Stimulated activated effector memory CD8-positive, alpha-beta T cell treated with anti-CD3 and anti-CD28 coated beads, Interleukin-12 subunit alpha, Interleukin-12 subunit beta, amount 100 ng/mL, for 72 hours (primary cell): ENCODE results near the gene RIMBP3B.
"Not testable (repeated sequence)": the region's sequence is repeated elsewhere in the genome, so short reads cannot be mapped to it uniquely, and the experiment has no call there.

Experiments
- ATAC-seq: fragments of 150-1000 bp; cut with Tn5 transposase; 2 replicates; pipeline ENCODE4 v1.10.0; 2021
- DNase-seq, 2 donors: peaks; one replicate each; pipeline ENCODE4 v3.0.0; 2021 to 2022; ENCODE audit warnings: low spot score in 2 of 2
- H3K27ac Mint-ChIP-seq: one replicate; pipeline ENCODE4 v1.8.0; 2022; ENCODE audit warnings: mild to moderate bottlenecking, mixed read lengths
- H3K36me3 Mint-ChIP-seq: one replicate; pipeline ENCODE4 v1.8.0; 2022; ENCODE audit warnings: mild to moderate bottlenecking, mixed read lengths
- H3K4me1 Mint-ChIP-seq: one replicate; pipeline ENCODE4 v1.8.0; 2022; ENCODE audit warnings: mixed read lengths
- H3K4me3 Mint-ChIP-seq: one replicate; pipeline ENCODE4 v1.8.0; 2022; ENCODE audit warnings: mild to moderate bottlenecking, mixed read lengths
- H3K9me3 Mint-ChIP-seq: one replicate; pipeline ENCODE4 v1.8.0; 2022; ENCODE audit warnings: mixed read lengths

Gene RIMBP3B, protein sequence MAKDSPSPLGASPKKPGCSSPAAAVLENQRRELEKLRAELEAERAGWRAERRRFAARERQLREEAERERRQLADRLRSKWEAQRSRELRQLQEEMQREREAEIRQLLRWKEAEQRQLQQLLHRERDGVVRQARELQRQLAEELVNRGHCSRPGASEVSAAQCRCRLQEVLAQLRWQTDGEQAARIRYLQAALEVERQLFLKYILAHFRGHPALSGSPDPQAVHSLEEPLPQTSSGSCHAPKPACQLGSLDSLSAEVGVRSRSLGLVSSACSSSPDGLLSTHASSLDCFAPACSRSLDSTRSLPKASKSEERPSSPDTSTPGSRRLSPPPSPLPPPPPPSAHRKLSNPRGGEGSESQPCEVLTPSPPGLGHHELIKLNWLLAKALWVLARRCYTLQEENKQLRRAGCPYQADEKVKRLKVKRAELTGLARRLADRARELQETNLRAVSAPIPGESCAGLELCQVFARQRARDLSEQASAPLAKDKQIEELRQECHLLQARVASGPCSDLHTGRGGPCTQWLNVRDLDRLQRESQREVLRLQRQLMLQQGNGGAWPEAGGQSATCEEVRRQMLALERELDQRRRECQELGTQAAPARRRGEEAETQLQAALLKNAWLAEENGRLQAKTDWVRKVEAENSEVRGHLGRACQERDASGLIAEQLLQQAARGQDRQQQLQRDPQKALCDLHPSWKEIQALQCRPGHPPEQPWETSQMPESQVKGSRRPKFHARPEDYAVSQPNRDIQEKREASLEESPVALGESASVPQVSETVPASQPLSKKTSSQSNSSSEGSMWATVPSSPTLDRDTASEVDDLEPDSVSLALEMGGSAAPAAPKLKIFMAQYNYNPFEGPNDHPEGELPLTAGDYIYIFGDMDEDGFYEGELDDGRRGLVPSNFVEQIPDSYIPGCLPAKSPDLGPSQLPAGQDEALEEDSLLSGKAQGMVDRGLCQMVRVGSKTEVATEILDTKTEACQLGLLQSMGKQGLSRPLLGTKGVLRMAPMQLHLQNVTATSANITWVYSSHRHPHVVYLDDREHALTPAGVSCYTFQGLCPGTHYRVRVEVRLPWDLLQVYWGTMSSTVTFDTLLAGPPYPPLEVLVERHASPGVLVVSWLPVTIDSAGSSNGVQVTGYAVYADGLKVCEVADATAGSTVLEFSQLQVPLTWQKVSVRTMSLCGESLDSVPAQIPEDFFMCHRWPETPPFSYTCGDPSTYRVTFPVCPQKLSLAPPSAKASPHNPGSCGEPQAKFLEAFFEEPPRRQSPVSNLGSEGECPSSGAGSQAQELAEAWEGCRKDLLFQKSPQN (N-terminal part only)

GRCh38 chr22:21383701-21384467, at the start of gene RIMBP3B:
Gene RIMBP3B (plus strand): TSS chr22:21383751. CDS start chr22:21383859, 108 bp downstream.
- not testable (repeated sequence) for H3K36me3 Mint-ChIP-seq, H3K9me3 Mint-ChIP-seq, H3K4me1 Mint-ChIP-seq, DNase-seq, H3K27ac Mint-ChIP-seq, H3K4me3 Mint-ChIP-seq
- peak; percentile 86 for ATAC-seq

GRCh38 chr22:21357527-21357926, 26.0 kb upstream of the RIMBP3B start:
- not testable (repeated sequence) for H3K4me1 Mint-ChIP-seq, H3K9me3 Mint-ChIP-seq, H3K4me3 Mint-ChIP-seq, H3K27ac Mint-ChIP-seq, ATAC-seq, H3K36me3 Mint-ChIP-seq, DNase-seq

DNA sequence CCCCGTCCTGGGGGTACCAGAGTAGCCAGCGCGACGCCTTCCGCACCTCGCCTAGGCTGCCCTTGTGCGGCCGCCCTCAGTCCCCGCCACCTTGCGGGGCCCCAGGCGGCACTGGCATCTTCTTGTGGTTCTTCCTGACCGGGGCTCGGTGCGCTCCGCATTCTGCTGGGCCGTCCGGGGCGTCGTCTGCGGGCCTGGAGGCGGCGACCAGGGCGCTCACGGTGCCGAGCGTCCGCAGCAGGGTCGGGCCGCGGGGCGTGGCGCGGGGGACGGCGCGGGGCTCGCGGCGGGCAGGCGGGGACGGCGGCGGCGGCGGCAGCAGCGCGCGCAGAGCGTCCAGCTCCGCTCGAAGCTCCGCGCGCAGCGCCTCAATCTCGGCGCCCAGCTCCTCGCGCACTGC, 23.0 kb upstream of the RIMBP3B start:
- not testable (repeated sequence) for H3K27ac Mint-ChIP-seq, H3K4me3 Mint-ChIP-seq

GRCh38 chr22:21362473-21362872, 21.1 kb upstream of the RIMBP3B start:
- DNase-seq, H3K9me3 Mint-ChIP-seq, H3K27ac Mint-ChIP-seq, H3K4me1 Mint-ChIP-seq, H3K36me3 Mint-ChIP-seq, ATAC-seq, H3K4me3 Mint-ChIP-seq: not testable (repeated sequence)

More for the DNA sequence above, 23.0 kb upstream of the RIMBP3B start:
- H3K9me3 Mint-ChIP-seq, H3K36me3 Mint-ChIP-seq, H3K4me1 Mint-ChIP-seq, ATAC-seq, DNase-seq: not testable (repeated sequence)

DNA sequence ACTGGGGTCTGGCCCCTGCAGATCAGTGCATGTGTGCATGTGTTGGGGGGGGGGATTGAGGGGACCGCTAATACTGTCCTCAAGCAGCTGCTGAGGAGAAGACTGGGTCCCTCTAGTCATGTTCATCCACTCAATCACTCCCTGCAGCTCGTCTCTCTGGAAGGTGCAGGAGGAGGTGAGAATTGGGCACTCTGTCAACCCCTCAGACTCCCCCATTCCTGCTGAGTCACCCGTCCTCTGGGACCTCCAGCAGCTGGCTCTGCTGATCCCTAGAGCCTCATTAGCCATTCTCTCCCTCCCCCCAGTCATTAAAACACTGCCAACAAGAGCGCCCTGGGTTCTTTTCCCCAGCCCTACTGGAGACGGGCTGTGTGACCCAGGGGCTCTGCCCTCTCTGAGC, 20.5 kb upstream of the RIMBP3B start:
- not testable (repeated sequence) for H3K27ac Mint-ChIP-seq, H3K9me3 Mint-ChIP-seq, H3K36me3 Mint-ChIP-seq, ATAC-seq, DNase-seq, H3K4me3 Mint-ChIP-seq, H3K4me1 Mint-ChIP-seq

DNA sequence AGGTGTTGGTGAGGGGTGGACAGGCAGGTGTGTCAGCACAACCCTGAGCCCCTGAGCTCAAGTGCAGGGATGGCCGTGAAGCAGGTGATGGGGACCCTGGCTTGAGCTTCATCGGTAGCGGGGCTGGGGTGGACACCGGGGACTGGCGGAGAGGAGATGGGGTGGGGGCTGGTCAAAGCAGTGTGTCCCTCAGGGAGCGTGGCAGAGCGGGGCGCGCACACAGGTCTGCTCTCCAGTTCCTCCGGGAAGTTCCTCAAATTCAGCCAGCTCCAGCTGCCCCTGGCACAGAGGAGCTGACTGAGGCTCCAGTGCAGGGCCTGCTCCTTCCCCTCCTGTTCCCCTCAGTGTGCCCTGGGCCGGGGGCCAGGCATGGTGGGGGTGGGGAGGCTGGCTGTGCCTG, 19.7 kb upstream of the RIMBP3B start:
- not testable (repeated sequence) for H3K9me3 Mint-ChIP-seq, H3K36me3 Mint-ChIP-seq, H3K4me3 Mint-ChIP-seq, H3K27ac Mint-ChIP-seq, DNase-seq, ATAC-seq, H3K4me1 Mint-ChIP-seq

GRCh38 chr22:21364362-21364761, 19.2 kb upstream of the RIMBP3B start:
- not testable (repeated sequence) for ATAC-seq, H3K4me1 Mint-ChIP-seq, H3K9me3 Mint-ChIP-seq, H3K27ac Mint-ChIP-seq, DNase-seq, H3K36me3 Mint-ChIP-seq, H3K4me3 Mint-ChIP-seq

DNA sequence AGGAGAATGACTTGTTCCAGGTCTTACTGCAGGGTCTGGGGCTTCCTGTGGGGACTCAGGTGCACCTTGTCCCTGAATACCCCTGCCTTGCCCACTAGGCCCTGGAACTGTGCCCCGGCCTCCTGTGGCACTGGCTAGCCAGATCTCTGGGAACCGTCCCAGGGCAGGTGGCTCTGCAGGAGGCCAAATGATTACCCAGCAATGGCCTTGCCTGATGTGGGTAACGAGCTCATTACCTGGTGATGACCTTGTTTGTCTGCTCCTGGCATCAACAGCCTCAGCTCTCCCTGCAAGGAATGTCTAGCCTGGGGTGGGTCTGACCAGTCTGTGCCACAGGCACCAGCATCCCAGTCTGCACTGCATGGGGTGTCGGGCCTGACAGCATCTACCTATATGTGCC, 18.2 kb upstream of the RIMBP3B start:
- H3K9me3 Mint-ChIP-seq, H3K4me3 Mint-ChIP-seq, H3K27ac Mint-ChIP-seq, ATAC-seq, DNase-seq, H3K36me3 Mint-ChIP-seq, H3K4me1 Mint-ChIP-seq: not testable (repeated sequence)

- not testable (repeated sequence) for H3K27ac Mint-ChIP-seq, H3K4me1 Mint-ChIP-seq, H3K4me3 Mint-ChIP-seq, H3K9me3 Mint-ChIP-seq, H3K36me3 Mint-ChIP-seq, ATAC-seq
- DNase-seq: peak in 1 of 2 donors; percentile 22
Measured at GRCh38 chr22:21368603-21369310, 14.8 kb upstream of the RIMBP3B start.

GRCh38 chr22:21375880-21376279, 7.7 kb upstream of the RIMBP3B start:
- not testable (repeated sequence) for H3K9me3 Mint-ChIP-seq, H3K4me1 Mint-ChIP-seq, DNase-seq, H3K36me3 Mint-ChIP-seq, ATAC-seq, H3K4me3 Mint-ChIP-seq, H3K27ac Mint-ChIP-seq

GRCh38 chr22:21384468-21385357, 1.2 kb downstream of the RIMBP3B start:
- H3K9me3 Mint-ChIP-seq, H3K36me3 Mint-ChIP-seq, DNase-seq, H3K27ac Mint-ChIP-seq, H3K4me3 Mint-ChIP-seq, H3K4me1 Mint-ChIP-seq: not testable (repeated sequence)
- ATAC-seq: peak; percentile 75

DNA sequence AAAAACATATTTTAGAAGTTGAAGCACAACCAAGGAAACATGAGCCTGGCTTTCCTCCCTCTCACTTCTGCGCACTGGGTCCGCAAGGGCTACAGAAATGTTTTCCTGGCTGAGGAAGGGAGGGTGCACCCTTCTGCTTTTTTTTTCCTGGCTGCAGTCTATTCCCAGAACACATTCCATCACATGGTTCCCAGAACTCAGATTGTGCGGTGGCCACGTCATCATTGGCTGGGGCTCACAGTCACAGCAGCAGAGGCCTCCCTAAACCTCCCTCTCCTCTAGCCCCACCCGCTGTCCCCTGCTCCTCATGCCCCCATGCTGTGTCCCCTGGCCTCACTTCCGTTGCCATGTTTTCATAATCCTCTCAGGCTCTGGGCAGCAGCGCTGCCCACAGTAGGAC, 5.9 kb downstream of the RIMBP3B start:
- not testable (repeated sequence) for H3K4me3 Mint-ChIP-seq, H3K27ac Mint-ChIP-seq, H3K36me3 Mint-ChIP-seq, H3K9me3 Mint-ChIP-seq, DNase-seq, ATAC-seq, H3K4me1 Mint-ChIP-seq

DNA sequence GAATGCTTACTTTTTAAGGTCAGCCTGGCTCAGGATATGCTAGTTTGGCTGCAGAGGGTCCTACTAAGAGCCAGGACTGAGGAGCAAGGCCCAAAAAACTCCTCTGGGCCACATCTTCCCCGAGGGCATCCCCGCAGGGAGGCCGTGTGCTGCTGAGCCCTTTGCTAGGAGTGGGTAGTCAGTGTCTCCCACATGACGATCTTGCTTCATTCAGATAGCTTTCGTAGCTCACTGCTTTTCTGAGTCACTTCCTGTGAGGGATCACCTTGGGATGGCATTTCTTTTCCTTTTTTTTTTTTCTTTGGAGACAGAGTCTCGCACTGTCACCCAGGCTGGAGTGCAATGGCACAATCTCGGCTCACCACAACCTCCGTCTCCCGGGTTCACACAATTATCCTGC, 6.5 kb downstream of the RIMBP3B start:
- H3K9me3 Mint-ChIP-seq, H3K4me1 Mint-ChIP-seq, H3K4me3 Mint-ChIP-seq, DNase-seq, H3K27ac Mint-ChIP-seq, H3K36me3 Mint-ChIP-seq, ATAC-seq: not testable (repeated sequence)
